ENCODE results near the gene AGPAT2. TPM values are rescaled to one million over a fixed set of nuclear protein-coding genes. Genes with fewer than 3 reads are reported as not detected.

Gene AGPAT2
- total RNA-seq, 1 experiment from 2014 or later: 40.4 TPM

DNA sequence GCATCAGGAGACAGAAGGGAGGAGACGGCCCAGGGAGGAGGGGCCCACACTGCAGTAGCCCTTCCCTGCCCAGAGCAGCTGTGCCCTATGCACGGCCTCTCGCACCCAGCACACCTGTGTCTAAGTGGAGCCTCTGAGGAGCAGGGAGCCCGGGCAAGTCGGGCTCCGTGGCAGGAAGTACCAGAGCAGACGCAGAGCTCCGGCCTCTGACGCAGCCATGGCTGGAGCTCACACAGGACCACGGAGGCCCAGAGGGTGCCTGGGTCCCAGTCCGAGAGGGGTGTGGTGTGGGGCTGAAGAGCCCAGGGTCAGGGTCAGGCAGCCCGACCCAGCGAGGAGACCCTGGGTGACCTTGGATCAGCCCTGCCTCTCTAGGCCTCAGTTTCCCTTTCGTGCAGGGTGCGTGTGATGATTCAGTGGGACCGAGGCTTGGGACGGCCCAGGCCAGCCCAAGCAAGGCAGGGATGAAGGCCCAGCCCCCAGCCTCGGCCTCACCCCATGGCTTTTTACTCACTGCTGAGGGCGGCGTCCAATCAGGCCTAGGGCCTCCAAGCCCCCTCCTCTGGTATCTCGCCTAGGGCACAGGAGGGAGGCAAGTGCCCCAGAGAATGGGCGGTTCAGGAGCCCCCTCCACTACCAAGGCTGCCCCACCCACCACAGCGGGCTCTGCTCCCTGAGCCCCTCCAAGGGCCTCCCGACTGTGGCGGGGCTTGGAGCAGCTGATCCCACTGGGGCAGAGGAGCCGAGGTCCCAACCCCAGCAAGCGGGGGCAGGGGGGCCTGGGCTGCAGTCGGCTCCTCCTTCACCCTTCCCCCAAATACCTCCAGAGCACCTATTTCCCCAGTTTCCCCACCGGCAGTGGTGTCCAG lies 4.3 kb upstream of the AGPAT2 start:
- H3K36me3 Mint-ChIP-seq (ENCODE audit: insufficient read depth, unreplicated experiment): peaks cover 25% of the 10 kb centered on the region
- intact Hi-C loops (cut with micrococcal nuclease; ENCODE audit: unreplicated experiment): no loop called here
- no TSS peak for BruUV-seq (replicated peaks)
- H3K4me3 Mint-ChIP-seq (ENCODE audit: low read depth, unreplicated experiment): no peak overlapping the region
- TF ChIP-seq, protein P1, sequence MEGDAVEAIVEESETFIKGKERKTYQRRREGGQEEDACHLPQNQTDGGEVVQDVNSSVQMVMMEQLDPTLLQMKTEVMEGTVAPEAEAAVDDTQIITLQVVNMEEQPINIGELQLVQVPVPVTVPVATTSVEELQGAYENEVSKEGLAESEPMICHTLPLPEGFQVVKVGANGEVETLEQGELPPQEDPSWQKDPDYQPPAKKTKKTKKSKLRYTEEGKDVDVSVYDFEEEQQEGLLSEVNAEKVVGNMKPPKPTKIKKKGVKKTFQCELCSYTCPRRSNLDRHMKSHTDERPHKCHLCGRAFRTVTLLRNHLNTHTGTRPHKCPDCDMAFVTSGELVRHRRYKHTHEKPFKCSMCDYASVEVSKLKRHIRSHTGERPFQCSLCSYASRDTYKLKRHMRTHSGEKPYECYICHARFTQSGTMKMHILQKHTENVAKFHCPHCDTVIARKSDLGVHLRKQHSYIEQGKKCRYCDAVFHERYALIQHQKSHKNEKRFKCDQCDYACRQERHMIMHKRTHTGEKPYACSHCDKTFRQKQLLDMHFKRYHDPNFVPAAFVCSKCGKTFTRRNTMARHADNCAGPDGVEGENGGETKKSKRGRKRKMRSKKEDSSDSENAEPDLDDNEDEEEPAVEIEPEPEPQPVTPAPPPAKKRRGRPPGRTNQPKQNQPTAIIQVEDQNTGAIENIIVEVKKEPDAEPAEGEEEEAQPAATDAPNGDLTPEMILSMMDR (IDR thresholded peaks at IDR 0.05; ENCODE audit: unreplicated experiment): no peak
- H3K4me1 Mint-ChIP-seq (ENCODE audit: low read depth, unreplicated experiment): peaks cover 25% of the 10 kb centered on the region
- CTCF ChIA-PET: no interaction called here
- H3K27me3 Mint-ChIP-seq (ENCODE audit: unreplicated experiment): no peaks in the 10 kb centered on the region
- DNase-seq: no peak
- H3K27ac Mint-ChIP-seq (ENCODE audit: unreplicated experiment): no peak overlapping the region
- no peaks in the 10 kb centered on the region for H3K9me3 Mint-ChIP-seq (ENCODE audit: low read depth, unreplicated experiment)

DNA sequence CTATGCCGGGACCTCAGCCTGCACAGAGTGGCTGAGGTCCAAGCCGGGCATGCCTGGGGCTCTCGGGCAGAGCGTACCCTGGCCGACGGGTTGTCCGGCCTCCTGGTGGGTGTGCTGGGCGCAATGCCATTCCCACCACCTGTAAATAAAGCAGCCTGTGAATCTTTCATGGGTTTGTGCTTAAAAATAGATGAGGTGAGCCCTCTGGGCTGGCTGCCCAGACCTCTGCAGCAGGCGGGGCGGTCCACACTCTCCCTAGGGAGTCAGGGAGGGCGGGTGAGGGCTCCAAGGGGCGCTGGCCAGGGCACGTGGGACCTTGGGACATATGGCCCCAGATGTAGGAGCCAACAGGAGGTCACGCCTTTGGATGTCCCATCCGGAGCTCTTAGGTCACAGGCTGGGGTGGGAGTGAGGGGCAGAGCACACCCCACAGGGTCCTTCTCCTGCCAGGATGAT lies 3.6 kb upstream of the AGPAT2 start:
- Mint-ChIP-seq H3K9me3 (ENCODE audit: low read depth, unreplicated experiment) (no peaks in the 10 kb centered on the region), H3K27ac (ENCODE audit: unreplicated experiment) (no peak overlapping the region), H3K27me3 (ENCODE audit: unreplicated experiment) (no peaks in the 10 kb centered on the region), H3K4me1 (ENCODE audit: low read depth, unreplicated experiment) (peaks cover 25% of the 10 kb centered on the region), H3K36me3 (ENCODE audit: insufficient read depth, unreplicated experiment) (peaks cover 29% of the 10 kb centered on the region), H3K4me3 (ENCODE audit: low read depth, unreplicated experiment) (no peak overlapping the region)
- TF ChIP-seq, protein P1 (IDR thresholded peaks at IDR 0.05; ENCODE audit: unreplicated experiment): no peak
- intact Hi-C loops (cut with micrococcal nuclease; ENCODE audit: unreplicated experiment): no loop called here
- CTCF ChIA-PET: no interaction called here
- no TSS peak for BruUV-seq (replicated peaks)
- DNase-seq: no peak

DNA sequence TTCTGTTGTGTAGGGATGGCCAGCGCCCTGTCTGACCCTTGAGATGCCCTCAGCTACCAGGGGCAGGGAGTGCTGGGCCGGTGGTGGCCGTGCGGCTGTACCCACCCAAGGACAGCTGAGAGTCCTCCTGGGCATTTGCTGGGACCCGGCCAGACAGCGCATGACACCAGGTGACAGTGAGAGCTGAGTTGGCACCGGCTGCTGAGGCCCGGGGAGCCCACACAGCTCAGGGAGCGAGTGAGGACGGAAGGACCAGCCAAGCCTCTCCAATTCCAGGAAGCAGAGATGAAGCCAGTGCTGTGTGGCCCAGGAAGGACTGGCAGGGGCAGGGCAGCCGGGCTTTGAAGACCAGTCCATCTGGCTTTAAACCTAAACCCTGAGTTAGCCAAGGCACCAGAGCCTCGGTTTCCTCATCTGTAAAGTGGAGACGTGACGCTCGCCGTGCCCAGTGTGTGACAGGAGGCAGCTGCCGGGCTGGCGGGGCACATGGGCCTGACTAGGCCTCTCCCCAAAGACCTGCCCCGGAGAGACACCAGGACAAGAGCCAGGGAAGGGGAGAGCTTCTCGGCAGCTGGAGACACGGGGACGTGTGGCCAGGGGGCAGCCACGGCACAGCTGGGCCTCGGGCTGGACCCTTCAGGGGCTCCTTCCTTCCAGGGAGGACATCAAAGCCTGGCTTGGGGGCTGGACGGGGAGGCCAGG lies 3.0 kb upstream of the AGPAT2 start:
- Mint-ChIP-seq H3K9me3 (ENCODE audit: low read depth, unreplicated experiment) (no peaks in the 10 kb centered on the region), H3K4me1 (ENCODE audit: low read depth, unreplicated experiment) (peaks cover 23% of the 10 kb centered on the region), H3K27ac (ENCODE audit: unreplicated experiment) (no peak overlapping the region), H3K4me3 (ENCODE audit: low read depth, unreplicated experiment) (no peak overlapping the region), H3K36me3 (ENCODE audit: insufficient read depth, unreplicated experiment) (peaks cover 32% of the 10 kb centered on the region), H3K27me3 (ENCODE audit: unreplicated experiment) (no peaks in the 10 kb centered on the region)
- DNase-seq: no peak
- TF ChIP-seq, protein P1 (IDR thresholded peaks at IDR 0.05; ENCODE audit: unreplicated experiment): no peak
- CTCF ChIA-PET: no interaction called here
- intact Hi-C loops (cut with micrococcal nuclease; ENCODE audit: unreplicated experiment): no loop called here
- no TSS peak for BruUV-seq (replicated peaks)

- Mint-ChIP-seq H3K36me3 (ENCODE audit: insufficient read depth, unreplicated experiment) (peaks cover 30% of the 10 kb centered on the region), H3K9me3 (ENCODE audit: low read depth, unreplicated experiment) (no peaks in the 10 kb centered on the region), H3K27ac (ENCODE audit: unreplicated experiment) (no peak overlapping the region), H3K4me1 (ENCODE audit: low read depth, unreplicated experiment) (peaks cover 18% of the 10 kb centered on the region), H3K27me3 (ENCODE audit: unreplicated experiment) (no peaks in the 10 kb centered on the region), H3K4me3 (ENCODE audit: low read depth, unreplicated experiment) (no peak overlapping the region)
- TF ChIP-seq, protein P1 (IDR thresholded peaks at IDR 0.05; ENCODE audit: unreplicated experiment): no peak
- intact Hi-C loops (cut with micrococcal nuclease; ENCODE audit: unreplicated experiment): no loop called here
- CTCF ChIA-PET: no interaction called here
- no peak for DNase-seq
- no TSS peak for BruUV-seq (replicated peaks)
Measured at GRCh38 chr9:136689108-136689460, 1.8 kb upstream of the AGPAT2 start.

Data from Calu3 (cell line).